Measurements from ENCODE around the gene CANT1.

Gene CANT1

GRCh38 chr17:78976907-78977680 is 32.5 kb downstream of the CANT1 start:
- TF ChIP-seq CTCF (IDR thresholded peaks at IDR 0.05; ENCODE audit: low read depth, low read length) = no peak
- no peak overlapping the region for H3K4me3 ChIP-seq (ENCODE audit: low read depth, low read length)

- TF ChIP-seq CTCF (IDR thresholded peaks at IDR 0.05; ENCODE audit: low read depth, low read length) = no peak
- H3K4me3 ChIP-seq (ENCODE audit: low read depth, low read length) = peak overlapping the region; percentile 18; the same call in 1 of the 2 replicates
Measured at GRCh38 chr17:78974635-78975591, 34.7 kb downstream of the CANT1 start.

- no peak overlapping the region for H3K4me3 ChIP-seq (ENCODE audit: low read depth, low read length)
- no peak for TF ChIP-seq CTCF (IDR thresholded peaks at IDR 0.05; ENCODE audit: low read depth, low read length)
Measured at GRCh38 chr17:78973792-78974520, 35.6 kb downstream of the CANT1 start.

DNA sequence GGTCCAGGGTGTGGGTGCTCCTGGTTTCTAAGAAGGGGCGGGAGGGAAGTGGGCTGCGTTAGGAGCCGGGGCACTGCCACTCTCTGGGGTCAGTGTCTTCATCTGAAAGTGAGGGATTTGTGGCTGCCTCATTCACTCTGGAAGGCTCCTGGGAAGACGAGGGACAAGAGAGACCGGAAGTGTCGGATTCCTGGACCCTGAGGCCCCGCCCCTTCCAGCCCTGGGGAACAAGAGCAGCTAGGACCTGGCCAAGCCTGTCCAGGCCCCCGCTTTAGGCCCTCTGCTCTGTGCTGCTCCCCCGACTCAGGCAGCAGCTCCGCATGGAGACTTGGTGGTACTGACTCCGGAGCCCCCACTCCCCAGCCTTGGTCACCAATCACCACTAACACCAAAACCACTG is 36.4 kb downstream of the CANT1 start:
- no peak for TF ChIP-seq CTCF (IDR thresholded peaks at IDR 0.05; ENCODE audit: low read depth, low read length)
- H3K4me3 ChIP-seq (ENCODE audit: low read depth, low read length) = no peak overlapping the region

- no peak for TF ChIP-seq CTCF (IDR thresholded peaks at IDR 0.05; ENCODE audit: low read depth, low read length)
- H3K4me3 ChIP-seq (ENCODE audit: low read depth, low read length) = no peak overlapping the region
Measured at GRCh38 chr17:78972507-78973105, 37.0 kb downstream of the CANT1 start.

GRCh38 chr17:78971756-78972506 is 37.6 kb downstream of the CANT1 start:
- no peak overlapping the region for H3K4me3 ChIP-seq (ENCODE audit: low read depth, low read length)
- TF ChIP-seq CTCF (IDR thresholded peaks at IDR 0.05; ENCODE audit: low read depth, low read length) = no peak
